HG02798 (cell line): ENCODE data around the gene SMG7.

Experiments
- ATAC-seq: cut with Tn5 transposase; IDR thresholded peaks from one replicate; pipeline ENCODE4 v1.9.1; 2021; ENCODE audit warnings: mild to moderate bottlenecking; ENCODE audit not compliant: unreplicated experiment, poor library complexity

The SMG7 gene

GRCh38 chr1:183554577-183554976, 82.3 kb downstream of the SMG7 start:
- ATAC-seq, result no peak

- ATAC-seq, result no peak
These were observed 86.8 kb downstream of the SMG7 start for GRCh38 chr1:183559061-183559460.

- ATAC-seq, result no peak
These were observed 90.4 kb downstream of the SMG7 start for GRCh38 chr1:183562701-183563100.

GRCh38 chr1:183565261-183565660, 93.0 kb downstream of the SMG7 start:
- no peak for ATAC-seq

GRCh38 chr1:183566026-183566425, 93.7 kb downstream of the SMG7 start:
- ATAC-seq, result no peak

- ATAC-seq, result peak; percentile 76
These were observed 95.3 kb downstream of the SMG7 start for GRCh38 chr1:183567584-183567983.

GRCh38 chr1:183568176-183569021, 96.1 kb downstream of the SMG7 start:
- no peak for ATAC-seq

- ATAC-seq, result no peak
These were observed 96.8 kb downstream of the SMG7 start for GRCh38 chr1:183569141-183569540.

GRCh38 chr1:183569801-183570200, 97.5 kb downstream of the SMG7 start:
- ATAC-seq, result no peak

GRCh38 chr1:183570451-183570850, 98.2 kb downstream of the SMG7 start:
- ATAC-seq, result no peak

GRCh38 chr1:183571678-183572268, 99.5 kb downstream of the SMG7 start:
- no peak for ATAC-seq

GRCh38 chr1:183572721-183573120, 100.4 kb downstream of the SMG7 start:
- ATAC-seq, result no peak

GRCh38 chr1:183575606-183576005, 103.3 kb downstream of the SMG7 start:
- ATAC-seq, result no peak

GRCh38 chr1:183576537-183576936, 104.2 kb downstream of the SMG7 start:
- no peak for ATAC-seq

- ATAC-seq, result no peak
These were observed 105.7 kb downstream of the SMG7 start for GRCh38 chr1:183577897-183578465.

- no peak for ATAC-seq
These were observed 106.6 kb downstream of the SMG7 start for GRCh38 chr1:183578856-183579255.

- no peak for ATAC-seq
These were observed 108.0 kb downstream of the SMG7 start for GRCh38 chr1:183580281-183580682.

GRCh38 chr1:183582021-183582713, 109.9 kb downstream of the SMG7 start:
- ATAC-seq, result no peak

GRCh38 chr1:183583466-183583865, 111.2 kb downstream of the SMG7 start:
- no peak for ATAC-seq

GRCh38 chr1:183584147-183584546, 111.8 kb downstream of the SMG7 start:
- no peak for ATAC-seq

GRCh38 chr1:183585038-183585437, 112.7 kb downstream of the SMG7 start:
- ATAC-seq, result no peak
